ENCODE data around the gene PSD4. TPM values are rescaled to one million over a fixed set of nuclear protein-coding genes. Genes with fewer than 3 reads are reported as not detected.

PSD4 gene
- total RNA-seq, 1 donor: 47.2 TPM

DNA sequence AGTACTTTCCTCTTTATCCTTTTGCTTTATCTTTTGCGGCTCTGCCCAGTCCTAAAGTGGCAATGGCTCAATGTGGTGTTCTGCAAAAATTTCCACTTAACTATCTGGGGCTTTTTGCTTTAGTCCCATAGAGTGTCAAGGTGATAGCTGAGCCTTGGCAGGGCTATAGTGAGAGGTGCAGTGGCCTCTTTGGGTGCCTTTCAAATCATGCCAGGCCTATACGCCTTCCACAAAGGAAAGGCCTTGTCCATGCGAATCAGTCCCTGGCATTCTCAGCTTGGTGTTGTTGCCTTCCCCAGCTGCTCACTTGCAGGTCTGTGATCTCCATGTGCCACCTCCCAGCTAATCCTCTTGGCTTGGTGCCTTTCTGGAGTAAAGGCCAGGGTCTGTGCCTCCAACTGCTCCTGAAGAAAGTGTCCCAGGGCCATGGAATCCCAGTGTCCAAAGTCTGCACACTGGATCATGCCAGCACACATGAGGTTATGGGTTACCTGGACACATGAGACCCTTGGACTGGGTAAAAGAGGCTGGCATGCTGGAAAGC lies 78.3 kb downstream of the PSD4 start:
- H3K27me3 ChIP-seq (ENCODE audit: insufficient read depth, low read length): no peaks in the 10 kb centered on the region
- no peaks in the 10 kb centered on the region for H3K9me3 ChIP-seq (ENCODE audit: low read depth, low read length)
- H3K4me1 ChIP-seq (ENCODE audit: insufficient read depth, low read length): peaks cover 43% of the 10 kb centered on the region
- H3K4me3 ChIP-seq (ENCODE audit: low read length): no peak overlapping the region

DNA sequence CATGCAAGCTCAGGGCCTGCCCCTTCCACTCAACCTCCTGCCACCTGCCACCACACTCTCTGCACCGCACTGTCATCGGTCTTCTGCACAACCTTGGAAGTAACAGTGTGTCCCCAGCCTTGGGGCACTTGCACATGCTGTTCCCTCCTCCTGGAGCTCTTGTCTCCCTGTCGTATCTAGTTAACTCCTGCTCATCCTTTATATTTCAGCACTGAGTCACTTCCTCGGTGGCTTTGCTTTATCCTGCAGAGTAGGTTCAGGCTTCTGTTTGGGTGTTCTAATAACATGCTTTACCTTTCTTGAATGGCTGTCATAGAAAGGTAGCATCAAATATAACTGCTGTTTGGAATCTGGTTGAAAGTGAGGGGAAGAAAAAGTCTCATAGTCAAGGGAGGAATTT lies 79.7 kb downstream of the PSD4 start:
- no peaks in the 10 kb centered on the region for H3K27me3 ChIP-seq (ENCODE audit: insufficient read depth, low read length)
- H3K4me3 ChIP-seq (ENCODE audit: low read length): no peak overlapping the region
- H3K4me1 ChIP-seq (ENCODE audit: insufficient read depth, low read length): peaks cover 56% of the 10 kb centered on the region
- H3K9me3 ChIP-seq (ENCODE audit: low read depth, low read length): no peaks in the 10 kb centered on the region

DNA sequence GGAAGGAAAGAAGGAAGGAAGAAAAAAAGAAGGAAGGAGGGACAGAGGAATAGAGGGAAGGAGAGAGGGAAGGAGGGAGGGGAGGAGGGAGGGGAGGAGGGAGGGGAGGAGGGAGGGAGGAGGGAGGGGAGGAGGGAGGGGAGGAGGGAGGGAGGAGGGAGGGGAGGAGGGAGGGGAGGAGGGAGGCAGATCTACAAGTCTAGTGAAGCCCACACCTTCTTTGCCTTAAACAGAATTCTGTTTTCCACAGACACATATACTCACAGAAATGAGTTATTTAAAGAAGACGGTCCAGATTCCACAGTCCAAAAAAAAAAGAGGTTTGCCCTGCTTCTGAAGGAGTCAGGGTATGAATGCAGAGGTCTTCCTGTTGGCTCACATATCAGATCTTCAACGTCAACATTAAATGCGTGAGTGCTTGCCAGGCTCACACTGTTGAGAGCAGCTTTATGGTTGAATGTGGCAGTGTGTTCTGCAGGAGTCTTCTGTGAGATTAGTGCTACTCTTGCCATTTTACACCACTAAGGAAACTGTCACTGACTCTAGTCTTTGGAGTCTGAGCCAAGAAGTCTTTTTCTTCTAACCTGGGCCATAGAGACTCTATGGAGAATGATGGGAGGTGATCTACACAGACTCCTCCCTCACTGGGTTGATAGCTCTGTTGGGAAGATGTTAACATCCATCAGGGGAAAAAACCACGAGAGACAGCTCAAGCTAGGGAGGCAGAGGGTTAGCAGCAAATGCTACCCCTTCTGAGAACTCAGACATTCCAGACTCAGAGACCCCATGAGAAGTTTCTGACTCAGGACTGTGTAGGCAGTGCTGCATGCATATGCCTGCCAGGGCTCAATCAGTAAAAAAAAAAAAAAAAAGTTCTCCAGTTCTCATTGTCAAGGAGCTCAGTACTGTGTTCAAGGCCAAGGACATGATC lies 81.6 kb downstream of the PSD4 start:
- Histone ChIP-seq H3K27me3 (ENCODE audit: insufficient read depth, low read length) (no peaks in the 10 kb centered on the region), H3K4me1 (ENCODE audit: insufficient read depth, low read length) (peaks cover 57% of the 10 kb centered on the region), H3K9me3 (ENCODE audit: low read depth, low read length) (no peaks in the 10 kb centered on the region), H3K4me3 (ENCODE audit: low read length) (no peak overlapping the region)

DNA sequence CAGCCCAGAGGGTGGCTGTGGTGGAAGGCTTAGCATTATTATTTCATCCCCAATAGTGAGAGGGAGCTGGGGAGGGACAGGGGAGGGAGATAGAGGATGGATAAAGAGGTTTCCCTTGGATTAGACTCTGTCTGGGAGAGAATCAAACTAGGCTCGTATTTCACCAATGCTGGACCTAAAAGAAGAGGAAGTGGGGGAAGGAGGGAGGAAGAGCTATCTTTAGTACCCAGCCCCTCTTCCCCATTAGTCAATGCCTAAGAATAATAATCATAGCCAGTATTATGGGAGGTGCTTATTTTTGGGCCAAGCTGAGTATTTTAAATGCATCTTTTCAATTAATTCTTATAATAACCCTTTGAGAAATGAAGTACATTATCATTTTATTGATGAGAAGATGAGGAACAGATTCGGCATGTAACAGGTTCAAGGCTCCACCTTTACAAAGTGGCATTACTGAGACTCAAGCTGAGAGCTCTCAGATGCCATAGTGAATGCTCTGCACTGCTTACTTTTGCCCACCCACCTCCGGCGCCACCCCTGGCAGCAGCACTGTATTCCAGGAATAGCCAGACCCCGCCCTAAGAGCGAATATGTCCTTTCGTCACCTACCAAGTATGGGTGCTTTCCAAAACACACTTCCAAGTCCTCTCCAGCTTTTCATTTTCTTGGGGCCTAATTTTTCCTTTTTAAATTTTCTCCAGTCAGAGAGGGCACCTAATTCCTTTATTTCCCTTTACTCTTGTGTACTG lies 83.9 kb downstream of the PSD4 start:
- Histone ChIP-seq H3K4me3 (ENCODE audit: low read length) (no peak overlapping the region), H3K9me3 (ENCODE audit: low read depth, low read length) (no peaks in the 10 kb centered on the region), H3K27me3 (ENCODE audit: insufficient read depth, low read length) (no peaks in the 10 kb centered on the region), H3K4me1 (ENCODE audit: insufficient read depth, low read length) (peaks cover 54% of the 10 kb centered on the region)

DNA sequence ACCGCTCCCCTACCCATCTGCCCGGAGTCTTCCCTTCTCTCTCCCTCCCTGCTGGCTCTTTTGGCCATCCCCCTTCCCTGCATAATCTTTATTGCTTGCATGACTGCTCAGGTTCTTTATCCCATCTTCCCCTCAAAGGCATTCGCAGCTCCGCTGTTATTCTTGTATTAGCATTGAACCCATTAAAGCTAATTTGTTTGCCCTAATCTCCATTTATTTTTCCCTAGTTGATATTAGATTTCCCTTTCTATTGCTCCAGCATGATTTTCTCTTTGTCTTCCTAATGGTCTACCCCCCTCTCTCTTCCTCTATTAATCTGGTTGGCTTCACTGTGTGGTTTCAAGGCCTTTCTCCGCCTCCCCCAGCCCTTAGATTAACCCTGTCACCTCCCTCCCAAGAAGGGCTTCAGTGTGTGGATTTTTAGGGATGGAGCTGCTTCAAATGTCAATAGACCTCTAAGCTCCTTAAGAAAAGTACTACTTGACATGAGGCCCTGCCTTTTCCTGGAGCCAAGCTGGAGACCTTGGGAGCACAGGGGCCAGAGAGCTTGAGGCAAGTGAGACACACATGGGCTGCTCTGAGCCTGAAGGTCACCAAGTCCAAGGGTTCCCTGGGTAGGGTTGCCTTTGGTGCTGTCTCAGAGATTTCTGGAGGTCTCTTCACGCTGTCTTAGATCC lies 84.8 kb downstream of the PSD4 start:
- Histone ChIP-seq H3K9me3 (ENCODE audit: low read depth, low read length) (no peaks in the 10 kb centered on the region), H3K4me1 (ENCODE audit: insufficient read depth, low read length) (peaks cover 45% of the 10 kb centered on the region), H3K27me3 (ENCODE audit: insufficient read depth, low read length) (no peaks in the 10 kb centered on the region), H3K4me3 (ENCODE audit: low read length) (no peak overlapping the region)

Other genes with a start within 250 kb of the PSD4 start
- gene IL36G, start 196.0 kb upstream of the PSD4 start, total RNA-seq: not detected
- gene IL36A, start 168.5 kb upstream of the PSD4 start, total RNA-seq: not detected
- not detected for gene IL36B, start 121.1 kb upstream of the PSD4 start, total RNA-seq
- not detected for gene IL36RN, start 114.8 kb upstream of the PSD4 start, total RNA-seq
- not detected for gene IL1F10, start 106.0 kb upstream of the PSD4 start, total RNA-seq
- gene IL1RN, start 46.4 kb upstream of the PSD4 start, total RNA-seq: 203 TPM
- gene PAX8, start 105.0 kb downstream of the PSD4 start, total RNA-seq: 0.31 TPM

Data from mononuclear cell (primary cell).